OCI-LY3 (cell line): ENCODE data around the gene TWIST2.

Experiments used
- EZH2phosphoT487 ChIP-seq: fragments of 200-600 bp; shearing (Covaris generic); IDR thresholded peaks from 2 replicates; pipeline ENCODE4 v1.6.1; 2018; ENCODE audit warnings: antibody characterized with exemption, mixed run types, low read depth
- TF ChIP-seq, protein P1 (sequence below): fragments of 200-600, 300-600 bp; sonication (generic); IDR thresholded peaks from 2 replicates; pipeline ENCODE4 v1.5.1; 2014; ENCODE audit warnings: antibody characterized with exemption, low read length, low read depth

DNA sequence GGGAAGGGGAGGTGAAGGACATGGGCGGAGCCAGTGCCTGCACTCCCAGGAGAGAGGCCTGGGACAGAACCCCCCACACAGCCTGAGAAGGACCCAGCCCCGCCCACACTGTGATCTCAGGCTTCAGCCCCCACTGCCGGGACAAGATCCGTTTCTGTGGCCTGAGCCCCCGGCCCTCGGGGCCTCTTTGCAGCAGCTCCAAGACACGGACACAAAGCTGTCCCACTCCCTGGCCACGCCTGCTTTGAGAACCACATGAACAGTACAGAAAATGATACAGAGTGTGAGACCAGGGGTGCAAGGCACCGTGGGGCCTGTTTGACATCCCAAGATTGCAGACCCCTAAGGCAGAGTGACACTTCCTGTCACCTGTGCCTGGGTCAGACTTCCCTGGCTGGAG, 74.5 kb downstream of the TWIST2 start:
- TF ChIP-seq, protein P1, sequence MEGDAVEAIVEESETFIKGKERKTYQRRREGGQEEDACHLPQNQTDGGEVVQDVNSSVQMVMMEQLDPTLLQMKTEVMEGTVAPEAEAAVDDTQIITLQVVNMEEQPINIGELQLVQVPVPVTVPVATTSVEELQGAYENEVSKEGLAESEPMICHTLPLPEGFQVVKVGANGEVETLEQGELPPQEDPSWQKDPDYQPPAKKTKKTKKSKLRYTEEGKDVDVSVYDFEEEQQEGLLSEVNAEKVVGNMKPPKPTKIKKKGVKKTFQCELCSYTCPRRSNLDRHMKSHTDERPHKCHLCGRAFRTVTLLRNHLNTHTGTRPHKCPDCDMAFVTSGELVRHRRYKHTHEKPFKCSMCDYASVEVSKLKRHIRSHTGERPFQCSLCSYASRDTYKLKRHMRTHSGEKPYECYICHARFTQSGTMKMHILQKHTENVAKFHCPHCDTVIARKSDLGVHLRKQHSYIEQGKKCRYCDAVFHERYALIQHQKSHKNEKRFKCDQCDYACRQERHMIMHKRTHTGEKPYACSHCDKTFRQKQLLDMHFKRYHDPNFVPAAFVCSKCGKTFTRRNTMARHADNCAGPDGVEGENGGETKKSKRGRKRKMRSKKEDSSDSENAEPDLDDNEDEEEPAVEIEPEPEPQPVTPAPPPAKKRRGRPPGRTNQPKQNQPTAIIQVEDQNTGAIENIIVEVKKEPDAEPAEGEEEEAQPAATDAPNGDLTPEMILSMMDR = no peak
- no peak for TF ChIP-seq EZH2phosphoT487
